ENCODE data around the gene MIS18BP1.

MIS18BP1 gene

GRCh38 chr14:45247427-45247826, 5.6 kb downstream of the MIS18BP1 start:
- H3K27ac ChIP-seq = no peak overlapping the region
- no peak for DNase-seq (ENCODE audit: low spot score)
- ChIA-PET POLR2A (ENCODE audit: low non-redundant PET) (no interaction called here), CTCF (interaction anchor here (0.7 kb wide), 1 partner anchor 41 kb away, joined by 3 read pairs; no protein-coding TSS in a partner anchor)
- no peak for TF ChIP-seq CTCF (conservative IDR thresholded peaks at IDR 0.05; ENCODE audit: low read depth)

GRCh38 chr14:45246691-45247090, 6.3 kb downstream of the MIS18BP1 start:
- no peak overlapping the region for H3K27ac ChIP-seq
- DNase-seq (ENCODE audit: low spot score) = no peak
- POLR2A ChIA-PET (ENCODE audit: low non-redundant PET) = no interaction called here
- no peak for TF ChIP-seq CTCF (conservative IDR thresholded peaks at IDR 0.05; ENCODE audit: low read depth)
- CTCF ChIA-PET = interaction anchor here (0.6 kb wide), 1 partner anchor 9 kb away, joined by 3 read pairs; no protein-coding TSS in a partner anchor

- no peak for TF ChIP-seq CTCF (conservative IDR thresholded peaks at IDR 0.05; ENCODE audit: low read depth)
- POLR2A ChIA-PET (ENCODE audit: low non-redundant PET) = no interaction called here
These were observed 6.9 kb downstream of the MIS18BP1 start for GRCh38 chr14:45246151-45246550.

GRCh38 chr14:45242706-45243105, 10.3 kb downstream of the MIS18BP1 start:
- H3K27ac ChIP-seq = no peak overlapping the region
- ChIA-PET POLR2A (ENCODE audit: low non-redundant PET) (no interaction called here), CTCF (no interaction called here)
- no peak for DNase-seq (ENCODE audit: low spot score)
- no peak for TF ChIP-seq CTCF (conservative IDR thresholded peaks at IDR 0.05; ENCODE audit: low read depth)

More at GRCh38 chr14:45246151-45246550, 6.9 kb downstream of the MIS18BP1 start:
- CTCF ChIA-PET = no interaction called here
- no peak for DNase-seq (ENCODE audit: low spot score)
- no peak overlapping the region for H3K27ac ChIP-seq

GRCh38 chr14:45238988-45239387, 14.0 kb downstream of the MIS18BP1 start:
- CTCF ChIA-PET = interaction anchor here (0.6 kb wide), 1 partner anchor 144 kb away, joined by 3 read pairs; no protein-coding TSS in a partner anchor
- H3K27ac ChIP-seq = no peak overlapping the region
- no peak for TF ChIP-seq CTCF (conservative IDR thresholded peaks at IDR 0.05; ENCODE audit: low read depth)
- DNase-seq (ENCODE audit: low spot score) = no peak
- POLR2A ChIA-PET (ENCODE audit: low non-redundant PET) = no interaction called here

GRCh38 chr14:45227566-45227965, 25.4 kb downstream of the MIS18BP1 start:
- H3K27ac ChIP-seq = no peak overlapping the region
- CTCF ChIA-PET = interaction anchor here (0.7 kb wide), 1 partner anchor 437 kb away, joined by 3 read pairs; no protein-coding TSS in a partner anchor
- POLR2A ChIA-PET (ENCODE audit: low non-redundant PET) = no interaction called here
- TF ChIP-seq CTCF (conservative IDR thresholded peaks at IDR 0.05; ENCODE audit: low read depth) = no peak
- no peak for DNase-seq (ENCODE audit: low spot score)
